Measurements from ENCODE around the gene SLC20A1.

Gene SLC20A1

DNA sequence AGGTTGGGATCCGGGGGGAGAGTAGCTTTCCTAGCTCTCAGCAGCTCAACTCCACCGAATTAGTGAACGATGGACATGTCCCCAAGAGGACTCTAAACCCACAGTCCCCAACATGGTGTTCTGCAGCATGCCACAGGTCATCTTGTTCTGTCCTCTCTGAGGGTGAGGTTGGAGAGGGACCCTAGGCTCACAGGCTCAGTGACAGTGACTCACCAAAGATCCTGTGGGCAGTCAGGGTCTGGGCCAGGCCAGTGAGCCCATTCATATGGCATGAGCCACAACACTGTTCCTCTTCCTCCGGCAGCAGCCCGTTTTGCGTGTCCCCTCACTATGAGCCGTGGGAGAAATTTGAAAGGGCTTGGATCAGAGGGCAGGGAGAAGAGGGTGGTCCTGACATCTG lies 2.8 kb upstream of the SLC20A1 start:
- Histone ChIP-seq H3K36me3 (replicated peaks) (peaks cover 19% of the 10 kb centered on the region), H3K4me3 (ENCODE audit: low read depth, low read length) (no peak overlapping the region), H3K27me3 (replicated peaks) (no peaks in the 10 kb centered on the region), H3K27ac (no peak overlapping the region)
- in situ Hi-C loops (cut with HindIII; ENCODE audit: low pct_ligation_motif_present, low sequenced_read_pairs): no loop called here
- no peak for DNase-seq
- TF ChIP-seq, protein P1, sequence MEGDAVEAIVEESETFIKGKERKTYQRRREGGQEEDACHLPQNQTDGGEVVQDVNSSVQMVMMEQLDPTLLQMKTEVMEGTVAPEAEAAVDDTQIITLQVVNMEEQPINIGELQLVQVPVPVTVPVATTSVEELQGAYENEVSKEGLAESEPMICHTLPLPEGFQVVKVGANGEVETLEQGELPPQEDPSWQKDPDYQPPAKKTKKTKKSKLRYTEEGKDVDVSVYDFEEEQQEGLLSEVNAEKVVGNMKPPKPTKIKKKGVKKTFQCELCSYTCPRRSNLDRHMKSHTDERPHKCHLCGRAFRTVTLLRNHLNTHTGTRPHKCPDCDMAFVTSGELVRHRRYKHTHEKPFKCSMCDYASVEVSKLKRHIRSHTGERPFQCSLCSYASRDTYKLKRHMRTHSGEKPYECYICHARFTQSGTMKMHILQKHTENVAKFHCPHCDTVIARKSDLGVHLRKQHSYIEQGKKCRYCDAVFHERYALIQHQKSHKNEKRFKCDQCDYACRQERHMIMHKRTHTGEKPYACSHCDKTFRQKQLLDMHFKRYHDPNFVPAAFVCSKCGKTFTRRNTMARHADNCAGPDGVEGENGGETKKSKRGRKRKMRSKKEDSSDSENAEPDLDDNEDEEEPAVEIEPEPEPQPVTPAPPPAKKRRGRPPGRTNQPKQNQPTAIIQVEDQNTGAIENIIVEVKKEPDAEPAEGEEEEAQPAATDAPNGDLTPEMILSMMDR (IDR thresholded peaks at IDR 0.05; ENCODE audit: low read depth, low read length, missing control alignments): no peak

DNA sequence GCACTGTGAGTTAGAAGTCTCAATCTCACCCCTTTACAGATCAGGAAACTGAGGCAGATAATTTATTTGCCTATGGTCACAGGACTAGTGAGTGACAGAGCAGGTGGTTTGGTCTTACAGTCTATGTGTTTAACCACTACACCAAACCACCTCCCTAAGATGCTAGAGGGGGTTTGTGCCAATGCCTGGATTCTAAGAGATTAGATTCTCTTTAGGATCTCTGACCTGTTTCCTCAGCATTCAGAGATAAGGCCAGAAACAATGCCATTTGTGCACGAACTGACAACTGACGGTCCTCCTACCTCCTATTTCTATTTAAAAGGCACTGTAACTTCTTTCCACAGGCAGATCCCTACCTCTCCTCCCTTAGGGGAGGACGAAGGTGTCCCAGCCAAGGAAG lies 2.3 kb upstream of the SLC20A1 start:
- DNase-seq: no peak
- peaks cover 24% of the 10 kb centered on the region for H3K36me3 ChIP-seq (replicated peaks)
- H3K27ac ChIP-seq: no peak overlapping the region
- in situ Hi-C loops (cut with HindIII; ENCODE audit: low pct_ligation_motif_present, low sequenced_read_pairs): no loop called here
- TF ChIP-seq, protein P1 (IDR thresholded peaks at IDR 0.05; ENCODE audit: low read depth, low read length, missing control alignments): no peak
- no peak overlapping the region for H3K4me3 ChIP-seq (ENCODE audit: low read depth, low read length)
- no peaks in the 10 kb centered on the region for H3K27me3 ChIP-seq (replicated peaks)

DNA sequence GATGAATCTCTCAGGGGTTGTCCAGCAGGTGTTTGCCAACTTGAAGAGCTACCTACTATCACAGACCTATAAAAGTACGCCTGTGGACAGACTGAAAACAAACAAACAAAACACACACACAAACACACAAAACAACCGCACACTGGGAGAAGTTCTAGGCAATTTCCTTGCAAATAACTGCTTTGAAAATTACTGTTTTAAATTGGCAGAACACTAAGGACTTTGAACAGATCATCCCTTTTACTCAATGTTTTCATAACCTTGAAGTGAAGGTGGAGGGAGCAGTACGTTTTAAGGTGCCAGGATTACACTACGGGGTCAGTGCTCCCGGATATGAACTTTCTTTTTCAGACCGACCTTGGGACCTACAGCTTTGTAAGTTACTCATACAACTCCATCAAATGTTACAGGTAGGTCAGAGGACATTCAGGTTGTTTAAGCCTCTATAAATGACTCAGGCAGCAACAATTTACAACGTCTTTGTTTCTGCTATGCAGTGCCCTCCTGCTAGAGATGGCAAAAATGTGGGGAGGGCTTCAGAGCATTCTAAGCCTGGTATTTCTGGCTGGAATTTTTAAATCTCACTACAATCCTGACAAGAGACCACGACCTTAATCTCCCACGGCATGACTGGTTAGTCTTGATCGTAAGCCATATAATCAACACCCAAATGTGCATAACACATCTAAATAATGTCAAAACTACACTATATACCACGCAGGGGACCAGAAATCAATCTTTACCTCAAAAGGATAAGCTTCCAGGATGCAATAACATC lies 1.4 kb upstream of the SLC20A1 start:
- H3K27ac ChIP-seq: peak overlapping the region; percentile 76
- no peaks in the 10 kb centered on the region for H3K27me3 ChIP-seq (replicated peaks)
- TF ChIP-seq, protein P1 (IDR thresholded peaks at IDR 0.05; ENCODE audit: low read depth, low read length, missing control alignments): no peak
- no peak for DNase-seq
- in situ Hi-C loops (cut with HindIII; ENCODE audit: low pct_ligation_motif_present, low sequenced_read_pairs): no loop called here
- peaks cover 33% of the 10 kb centered on the region for H3K36me3 ChIP-seq (replicated peaks)
- peak overlapping the region; percentile 72 for H3K4me3 ChIP-seq (ENCODE audit: low read depth, low read length)

DNA sequence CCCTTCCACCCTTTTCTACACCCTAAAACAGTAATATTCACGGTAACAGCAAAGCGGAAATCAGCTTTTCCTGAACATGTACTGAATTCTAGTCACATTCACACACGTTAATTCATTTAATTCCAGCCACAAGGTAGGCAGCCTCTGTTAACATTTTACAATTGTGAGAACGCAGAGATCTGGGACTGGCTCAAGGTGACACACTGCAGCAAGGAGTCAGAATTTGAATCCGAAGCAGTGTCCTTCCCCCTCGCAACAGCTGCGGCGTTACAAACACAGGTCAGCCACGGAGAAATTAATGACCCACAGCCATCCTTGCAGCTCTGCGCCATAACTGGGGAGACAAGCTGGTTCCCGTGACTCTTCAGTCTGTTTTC lies 818 bp upstream of the SLC20A1 start:
- Histone ChIP-seq H3K27me3 (replicated peaks) (no peaks in the 10 kb centered on the region), H3K27ac (peak overlapping the region; percentile 76), H3K4me3 (ENCODE audit: low read depth, low read length) (peak overlapping the region; percentile 72), H3K36me3 (replicated peaks) (peaks cover 38% of the 10 kb centered on the region)
- in situ Hi-C loops (cut with HindIII; ENCODE audit: low pct_ligation_motif_present, low sequenced_read_pairs): no loop called here
- DNase-seq: no peak
- TF ChIP-seq, protein P1 (IDR thresholded peaks at IDR 0.05; ENCODE audit: low read depth, low read length, missing control alignments): no peak

DNA sequence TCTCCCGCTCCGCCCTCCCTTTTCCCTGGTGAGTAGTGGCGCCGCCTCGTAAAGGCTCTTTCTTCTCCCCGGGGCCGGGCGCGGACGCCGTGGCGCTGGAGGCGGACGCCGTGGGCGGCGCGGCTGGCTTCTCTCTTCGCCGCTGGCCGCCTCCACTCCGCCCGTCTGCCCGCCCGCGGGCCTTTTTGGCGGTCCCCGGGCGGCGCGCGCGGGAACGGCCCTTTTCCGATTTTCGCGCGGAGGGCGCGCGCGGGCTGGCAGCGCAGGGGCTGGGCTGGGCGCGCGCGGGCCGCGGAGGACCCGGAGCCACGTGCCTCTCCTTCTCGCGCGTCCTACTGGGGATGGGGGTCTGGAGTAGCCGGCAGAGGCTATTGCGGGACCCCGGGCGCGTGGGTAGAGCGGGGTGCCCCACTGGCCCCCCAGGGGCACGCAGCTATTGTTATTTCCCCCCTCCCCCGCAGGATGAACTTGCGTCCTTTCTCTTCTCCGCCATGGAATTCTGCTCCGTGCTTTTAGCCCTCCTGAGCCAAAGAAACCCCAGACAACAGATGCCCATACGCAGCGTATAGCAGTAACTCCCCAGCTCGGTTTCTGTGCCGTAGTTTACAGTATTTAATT lies 472 bp downstream of the SLC20A1 start:
- peak overlapping the region; percentile 76 for H3K27ac ChIP-seq
- H3K36me3 ChIP-seq (replicated peaks): peaks cover 49% of the 10 kb centered on the region
- H3K27me3 ChIP-seq (replicated peaks): no peaks in the 10 kb centered on the region
- TF ChIP-seq, protein P1 (IDR thresholded peaks at IDR 0.05; ENCODE audit: low read depth, low read length, missing control alignments): no peak
- no peak for DNase-seq
- peak overlapping the region; percentile 97 for H3K4me3 ChIP-seq (ENCODE audit: low read depth, low read length)
- in situ Hi-C loops (cut with HindIII; ENCODE audit: low pct_ligation_motif_present, low sequenced_read_pairs): no loop called here
